HepG2 (cell line): ENCODE data around the gene SAMD10. TPM values are rescaled to one million over a fixed set of nuclear protein-coding genes. Genes with fewer than 3 reads are reported as not detected.

Experiments used
- ARNTL ChIP-seq: sonication (generic); formaldehyde crosslinking; IDR thresholded peaks from 2 replicates; pipeline ENCODE4 v1.4.0; 2020; ENCODE audit warnings: mild to moderate bottlenecking, missing genetic modification reagents
- CBX1 ChIP-seq: IDR thresholded peaks from one replicate; pipeline ENCODE4 v1.6.1; 2016; ENCODE audit warnings: antibody characterized with exemption, low read depth
- DZIP1 ChIP-seq: sonication (generic); formaldehyde crosslinking; IDR thresholded peaks from 2 replicates; pipeline ENCODE4 v1.5.0; 2020; ENCODE audit warnings: mild to moderate bottlenecking, missing genetic modification reagents
- HDAC2 ChIP-seq: sonication (generic); formaldehyde crosslinking; IDR thresholded peaks from 2 replicates; pipeline ENCODE4 v1.4.0; 2020; ENCODE audit warnings: missing genetic modification reagents
- KDM5A ChIP-seq: fragments of 200-600 bp; sonication (generic); IDR thresholded peaks from 2 replicates; pipeline ENCODE4 v1.7.0; 2018; ENCODE audit warnings: antibody characterized with exemption, mild to moderate bottlenecking, low read length, borderline replicate concordance
- RXRA ChIP-seq: sonication (generic); formaldehyde crosslinking; IDR thresholded peaks from 2 replicates; pipeline ENCODE4 v1.5.1; 2020; ENCODE audit warnings: missing genetic modification reagents
- SRY ChIP-seq: sonication (generic); formaldehyde crosslinking; IDR thresholded peaks from 2 replicates; pipeline ENCODE4 v1.8.0; 2022; ENCODE audit warnings: mild to moderate bottlenecking, missing genetic modification reagents
- TARDBP ChIP-seq: sonication (generic); formaldehyde crosslinking; IDR thresholded peaks from 2 replicates; pipeline ENCODE4 v1.8.0; 2022; ENCODE audit warnings: mild to moderate bottlenecking, missing genetic modification reagents
- TGIF2 ChIP-seq: IDR thresholded peaks from 2 replicates; pipeline ENCODE4 v1.6.1; 2016; ENCODE audit warnings: control low read depth, missing compliant biosample characterization
- ZBTB49 ChIP-seq: sonication (generic); formaldehyde crosslinking; IDR thresholded peaks from 2 replicates; pipeline ENCODE4 v1.4.0; 2020; ENCODE audit warnings: missing genetic modification reagents, borderline replicate concordance
- ZHX1 ChIP-seq: sonication (generic); formaldehyde crosslinking; IDR thresholded peaks from 2 replicates; pipeline ENCODE4 v1.8.1; 2022; ENCODE audit warnings: low read depth, mild to moderate bottlenecking, missing genetic modification reagents
- ZNF142 ChIP-seq: sonication (generic); formaldehyde crosslinking; IDR thresholded peaks from 2 replicates; pipeline ENCODE4 v1.4.0; 2020; ENCODE audit warnings: missing genetic modification reagents
- ZNF546 ChIP-seq: sonication (generic); formaldehyde crosslinking; conservative IDR thresholded peaks from 2 replicates; pipeline ENCODE4 v1.8.1; 2023; ENCODE audit warnings: mild to moderate bottlenecking, missing genetic modification reagents
- ZNF766 ChIP-seq: sonication (generic); formaldehyde crosslinking; IDR thresholded peaks from 2 replicates; pipeline ENCODE4 v1.5.0; 2020; ENCODE audit warnings: missing genetic modification reagents, borderline replicate concordance
- polyA plus RNA-seq, 8 experiments: library from polyadenylated mRNA; depleted of rRNA in 3 of 8; stranded (reverse) in 7 of 8; unstranded in 1 of 8; fragments of >200 nt; fragmentation: Illumina TruSeq in 4 of 8; extraction: Trizol in 4 of 8; gene quantifications; 2 replicates each; pipeline versions ENCODE4 v1.2.1 to v1.2.3, GENCODE V29; 2011 to 2016; ENCODE audit warnings: low read depth in 4 of 8, missing spikeins in 1 of 8, mixed read lengths in 1 of 8; ENCODE audit not compliant: insufficient read depth in 1 of 8
- total RNA-seq, 5 experiments: library from RNA; depleted of rRNA; stranded (reverse); fragments of >200 nt; fragmentation: Illumina TruSeq; extraction: Trizol; gene quantifications; 2 replicates each; pipeline ENCODE4 v1.2.3, GENCODE V29; 2016; ENCODE audit warnings: low read depth in 1 of 5

The SAMD10 gene
- total and polyA plus RNA-seq, 2 of the 13 experiments (the other 11 are each of a cell fraction or from before 2014, with no cell fraction given), result 6.1 to 11.0 TPM

GRCh38 chr20:63980806-63981728 lies 1.6 kb upstream of the SAMD10 start, which contains the start of gene PRPF6 (continued):
- TF ChIP-seq HDAC2 (CRISPR knock-in tag) (peak; percentile 98), CBX1 (peak; percentile 89), ZNF142 (no peak), ZNF546 (CRISPR knock-in tag) (peak; percentile 37; the same call in 1 of the 2 replicates), RXRA (peak; percentile 94), DZIP1 (peak; percentile 60; the same call in 1 of the 2 replicates), KDM5A (peak; percentile 98), ZBTB49 (0 out of 2 replicates have a peak, but pooled peaks have one; percentile 65), ARNTL (CRISPR knock-in tag) (peak; percentile 88), SRY (CRISPR knock-in tag) (peak; percentile 87), ZHX1 (CRISPR knock-in tag) (peak; percentile 73), ZNF766 (CRISPR knock-in tag) (peak; percentile 94; the same call in 1 of the 2 replicates), TARDBP (peak; percentile 97), TGIF2 (CRISPR knock-in tag) (peak; percentile 96)
